Right atrium auricular region (tissue), 2 donors: ENCODE results near the gene RGS11. TPM values are rescaled to one million over a fixed set of nuclear protein-coding genes. Genes with fewer than 3 reads are reported as not detected.

Source experiments
- DNase-seq: peaks from one replicate; pipeline ENCODE4 v3.0.0-alpha.2; 2019; ENCODE audit warnings: low spot score
- H3K27ac ChIP-seq, 2 donors: fragments of 200-600 bp; sonication (generic); 1 replicate in 1 of 2; 2 replicates in 1 of 2; pipeline ENCODE4 v1.5.1; 2016 to 2019
- H3K27me3 ChIP-seq, 2 donors: fragments of 200-600 bp; sonication (generic); one replicate each; pipeline versions ENCODE4 v1.5.1 to v1.6.0; 2017 to 2019
- H3K36me3 ChIP-seq: fragments of 200-600 bp; sonication (generic); one replicate; pipeline ENCODE4 v1.5.1; 2016
- H3K4me1 ChIP-seq, 2 donors: fragments of 200-600 bp; sonication (generic); one replicate each; pipeline versions ENCODE4 v1.5.1 to v1.6.0; 2017 to 2019
- H3K4me3 ChIP-seq, 2 donors: fragments of 200-600 bp; sonication (generic); 1 replicate in 1 of 2; 2 replicates in 1 of 2; pipeline ENCODE4 v1.5.1; 2017 to 2019; ENCODE audit warnings: mild to moderate bottlenecking in 1 of 2, moderate library complexity in 1 of 2
- H3K9me3 ChIP-seq, 2 donors: fragments of 200-600 bp; sonication (generic); one replicate each; pipeline ENCODE4 v1.5.1; 2019
- total RNA-seq, 2 donors: library from RNA; depleted of rRNA; stranded (reverse); fragments of >200 nt; gene quantifications; one replicate each; pipeline ENCODE4 v1.1.0, GENCODE V29; 2016
- TF ChIP-seq, protein P1 (sequence below), 2 donors: fragments of 200-600 bp; sonication (generic); IDR thresholded peaks; one replicate each; pipeline ENCODE4 v1.5.1; 2019; ENCODE audit warnings: antibody characterized with exemption in 2 of 2

Gene RGS11
- total RNA-seq, 2 donors from 2014 or later, result 8.3 to 9.0 TPM

DNA sequence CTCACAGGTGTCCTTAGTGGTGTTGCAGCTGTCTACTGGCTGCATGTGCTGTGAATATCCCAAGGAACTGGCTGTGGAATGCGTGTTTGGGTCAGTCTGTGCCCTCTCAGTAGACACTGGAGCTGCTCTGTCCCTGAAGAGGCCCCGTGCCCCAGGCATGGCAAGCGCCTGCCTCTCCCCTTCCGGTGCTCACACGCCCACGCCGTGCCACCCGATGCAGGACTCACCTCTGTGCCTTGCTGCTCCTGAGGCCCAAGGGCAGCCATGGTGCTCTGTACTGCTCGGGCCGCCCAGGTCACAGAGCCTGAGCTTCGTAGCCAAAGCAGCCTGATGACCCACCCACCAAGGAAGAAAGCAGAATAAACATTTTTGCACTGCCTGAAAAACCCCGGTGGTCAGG, 10.0 kb downstream of the RGS11 start:
- Histone ChIP-seq H3K4me1 (peaks cover 0 to 15% of the 10 kb centered on the region in 2 donors), H3K9me3 (no peaks in the 10 kb centered on the region), H3K27ac (peak overlapping the region in 1 of 2 donors; percentile 8), H3K27me3 (no peaks in the 10 kb centered on the region), H3K36me3 (peaks cover 43% of the 10 kb centered on the region), H3K4me3 (no peak overlapping the region)
- no peak for DNase-seq
- TF ChIP-seq, protein P1, sequence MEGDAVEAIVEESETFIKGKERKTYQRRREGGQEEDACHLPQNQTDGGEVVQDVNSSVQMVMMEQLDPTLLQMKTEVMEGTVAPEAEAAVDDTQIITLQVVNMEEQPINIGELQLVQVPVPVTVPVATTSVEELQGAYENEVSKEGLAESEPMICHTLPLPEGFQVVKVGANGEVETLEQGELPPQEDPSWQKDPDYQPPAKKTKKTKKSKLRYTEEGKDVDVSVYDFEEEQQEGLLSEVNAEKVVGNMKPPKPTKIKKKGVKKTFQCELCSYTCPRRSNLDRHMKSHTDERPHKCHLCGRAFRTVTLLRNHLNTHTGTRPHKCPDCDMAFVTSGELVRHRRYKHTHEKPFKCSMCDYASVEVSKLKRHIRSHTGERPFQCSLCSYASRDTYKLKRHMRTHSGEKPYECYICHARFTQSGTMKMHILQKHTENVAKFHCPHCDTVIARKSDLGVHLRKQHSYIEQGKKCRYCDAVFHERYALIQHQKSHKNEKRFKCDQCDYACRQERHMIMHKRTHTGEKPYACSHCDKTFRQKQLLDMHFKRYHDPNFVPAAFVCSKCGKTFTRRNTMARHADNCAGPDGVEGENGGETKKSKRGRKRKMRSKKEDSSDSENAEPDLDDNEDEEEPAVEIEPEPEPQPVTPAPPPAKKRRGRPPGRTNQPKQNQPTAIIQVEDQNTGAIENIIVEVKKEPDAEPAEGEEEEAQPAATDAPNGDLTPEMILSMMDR (IDR thresholded peaks at IDR 0.05), result no peak

DNA sequence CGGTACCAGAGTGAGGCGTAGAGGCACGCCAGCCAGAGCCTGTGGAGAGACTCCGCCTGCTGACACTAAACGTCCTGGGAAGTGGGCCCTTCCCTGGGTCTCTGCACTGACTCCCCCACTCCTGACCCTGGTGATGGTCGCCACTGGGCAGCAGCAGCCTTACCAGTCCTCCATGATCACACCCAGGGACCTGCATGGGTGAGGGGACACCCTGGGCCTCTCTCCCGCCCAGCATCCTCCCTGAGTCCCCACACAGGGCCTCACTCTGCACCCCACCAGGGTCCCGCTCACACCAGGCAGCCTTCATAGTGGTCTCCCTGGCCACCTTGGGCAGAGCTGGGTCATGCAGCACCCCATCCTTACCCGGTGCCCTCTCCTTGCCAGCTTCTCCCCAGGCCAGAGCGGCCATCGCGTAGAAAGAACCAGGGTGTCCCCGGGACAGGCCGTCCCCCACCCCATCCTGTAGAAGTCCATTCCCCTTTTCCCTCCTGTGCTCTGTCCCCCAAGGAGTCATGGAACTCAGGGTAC, 10.7 kb downstream of the RGS11 start:
- no peak for DNase-seq
- H3K4me3 ChIP-seq, result no peak overlapping the region
- TF ChIP-seq, protein P1 (IDR thresholded peaks at IDR 0.05), result no peak
- H3K4me1 ChIP-seq, result peaks cover 0 to 15% of the 10 kb centered on the region in 2 donors
- H3K9me3 ChIP-seq, result no peaks in the 10 kb centered on the region
- H3K27ac ChIP-seq, result no peak overlapping the region
- no peaks in the 10 kb centered on the region for H3K27me3 ChIP-seq
- H3K36me3 ChIP-seq, result peaks cover 49% of the 10 kb centered on the region

GRCh38 chr16:264440-264951, 11.2 kb downstream of the RGS11 start:
- H3K4me3 ChIP-seq, result no peak overlapping the region
- H3K36me3 ChIP-seq, result peaks cover 55% of the 10 kb centered on the region
- H3K9me3 ChIP-seq, result no peaks in the 10 kb centered on the region
- peaks cover 0 to 15% of the 10 kb centered on the region in 2 donors for H3K4me1 ChIP-seq
- TF ChIP-seq, protein P1 (IDR thresholded peaks at IDR 0.05), result no peak
- no peak for DNase-seq
- H3K27ac ChIP-seq, result no peak overlapping the region
- H3K27me3 ChIP-seq, result no peaks in the 10 kb centered on the region

- TF ChIP-seq, protein P1 (IDR thresholded peaks at IDR 0.05), result no peak
- peaks cover 0 to 15% of the 10 kb centered on the region in 2 donors for H3K4me1 ChIP-seq
- H3K4me3 ChIP-seq, result no peak overlapping the region
- no peaks in the 10 kb centered on the region for H3K27me3 ChIP-seq
- no peak overlapping the region for H3K27ac ChIP-seq
- DNase-seq, result no peak
- peaks cover 58% of the 10 kb centered on the region for H3K36me3 ChIP-seq
- no peaks in the 10 kb centered on the region for H3K9me3 ChIP-seq
These were observed 11.8 kb downstream of the RGS11 start for GRCh38 chr16:263944-264343.

- Histone ChIP-seq H3K4me3 (no peak overlapping the region), H3K27ac (no peak overlapping the region), H3K36me3 (peaks cover 64% of the 10 kb centered on the region), H3K9me3 (no peaks in the 10 kb centered on the region), H3K4me1 (peaks cover 0 to 15% of the 10 kb centered on the region in 2 donors), H3K27me3 (no peaks in the 10 kb centered on the region)
- no peak for DNase-seq
- TF ChIP-seq, protein P1 (IDR thresholded peaks at IDR 0.05), result no peak
These were observed 12.5 kb downstream of the RGS11 start for GRCh38 chr16:263182-263774.
